Heart right ventricle (tissue), 16 donors: ENCODE measurements around the gene INTS11. TPM values are rescaled to one million over a fixed set of nuclear protein-coding genes. Genes with fewer than 3 reads are reported as not detected.

Experiments used
- ATAC-seq, 8 donors: fragments of 200-7000 bp; cut with Tn5 transposase; one replicate each; pipeline ENCODE4 v1.9.1; 2020; ENCODE audit warnings: mild to moderate bottlenecking in 8 of 8, moderate library complexity in 8 of 8, moderate number of reproducible peaks in 1 of 8
- DNase-seq, 2 donors: peaks; one replicate each; pipeline ENCODE4 v3.0.0-alpha.2; 2020
- H3K27ac ChIP-seq, 10 donors: fragments of 200-600 bp; sonication (generic) in 2 of 10; one replicate each; pipeline versions ENCODE4 v1.5.0 to v1.8.0; 2020 to 2022; ENCODE audit warnings: mild to moderate bottlenecking in 3 of 10
- H3K27me3 ChIP-seq, 7 donors: fragments of 200-600 bp; one replicate each; pipeline ENCODE4 v1.8.0; 2021 to 2022; ENCODE audit warnings: mild to moderate bottlenecking in 2 of 7
- H3K36me3 ChIP-seq, 9 donors: fragments of 200-600 bp; sonication (generic) in 1 of 9; one replicate each; pipeline versions ENCODE4 v1.5.0 to v1.8.0; 2020 to 2022; ENCODE audit warnings: mild to moderate bottlenecking in 2 of 9
- H3K4me1 ChIP-seq, 9 donors: fragments of 200-600 bp; sonication (generic) in 1 of 9; one replicate each; pipeline versions ENCODE4 v1.5.0 to v1.8.0; 2020 to 2022; ENCODE audit warnings: mild to moderate bottlenecking in 4 of 9
- H3K4me3 ChIP-seq, 10 donors: fragments of 200-600 bp; sonication (generic) in 2 of 10; one replicate each; pipeline versions ENCODE4 v1.5.0 to v1.8.0; 2020 to 2022; ENCODE audit warnings: mild to moderate bottlenecking in 7 of 10, moderate library complexity in 2 of 10
- H3K9me3 ChIP-seq, 11 donors: fragments of 200-600 bp in 10 of 11; sonication (generic) in 2 of 11; one replicate each; pipeline versions ENCODE4 v1.5.0 to v1.8.0; 2013 to 2022; ENCODE audit warnings: mild to moderate bottlenecking in 2 of 11, control low read depth in 1 of 11, moderate library complexity in 1 of 11
- CTCF ChIP-seq, 9 donors: fragments of 200-600 bp; sonication (generic) in 2 of 9; IDR thresholded peaks; one replicate each; pipeline versions ENCODE4 v1.5.0 to v1.8.0; 2021 to 2022; ENCODE audit warnings: antibody characterized with exemption in 9 of 9, mild to moderate bottlenecking in 5 of 9, moderate library complexity in 1 of 9
- WGBS, 2 donors: extraction: QIAGEN DNeasy Blood & Tissue Kit; methylation state at CpG; one replicate each; pipeline ENCODE4 v1.1.7; 2013; ENCODE audit warnings: inconsistent platforms in 1 of 2; 5-methylcytosine and 5-hydroxymethylcytosine counted together
- intact Hi-C, 10 donors: fragments of 100-400 bp; cut with DNase I; formaldehyde crosslinking; loops; one replicate each; pipeline versions ENCODE4 v1.11.1 to v1.14.2; 2022
- polyA plus RNA-seq, 2 donors: library from polyadenylated mRNA; stranded (reverse); fragments of 200-250 nt; gene quantifications; one replicate each; pipeline ENCODE4 v1.2.3, GENCODE V29; 2013
- total RNA-seq, 10 donors: library from RNA; stranded (reverse); fragmentation: NEBNext Ultra II Directional in 3 of 10; extraction: Animal tissue kit (Norgen Biotek cat#: 25700) in 3 of 10; gene quantifications; one replicate each; pipeline versions ENCODE4 v1.2.1 to v1.2.4, GENCODE V29; 2021 to 2023
- donor health status: Arrhythmogenic right ventricular cardiomyopathy.
- donor health status: ischemic (EF 13 %, LVEDD 7.1; RV severe dilation, severe dysfunction).
- donor health status: healthy with polysubstance abuse.
- donor health status: DM: no; HTN: yes; CAD: no.
- donor health status: DM: no; HTN: no; CAD: no.
- donor health status: ischemic (EF 25% LVEDD 6.9; RV normal size, moderate dysfunction).
- donor health status: ischemic (EF 25% LVEDD 5.7; RV mildly dilated, moderate dysfunction).
- donor health status: healthy.
- donor health status: DM: yes; HTN: yes; CAD: no.
- donor health status: Ischemic cardiomyopathy.
- donor health status: ischemic (EF 35%, LVEDD 5.7; RV mildly dilated, moderate dysfunction).
- donor health status: nonischemic (EF 11% LVEDD 7.7; RV severe dilation, severe dysfunction).
- donor health status: DM: yes; HTN: yes; CAD: no.
- donor health status: PGD.
- donor health status: ischemic (EF 29% LVEDD 5.4; RV normal size, mild dysfunction).
- donor health status: nonischemic (EF 23%, LVEDD 6.1; RV moderate dilation, normal function).

INTS11 gene
- total and polyA plus RNA-seq, 12 donors, result 44.7 to 269 (median 57.4) TPM

GRCh38 chr1:1303736-1304135 lies 20.7 kb downstream of the INTS11 start:
- WGBS, 2 donors, result 78 to 91% methylated on average over 13 of the region's 13 CpGs
- ATAC-seq (no peak), DNase-seq (no peak)
- TF ChIP-seq CTCF (IDR thresholded peaks at IDR 0.05), result no peak
- intact Hi-C loops, result no loop called here
- H3K27ac ChIP-seq, result peak overlapping the region in 6 of 10 donors; percentile 73 to 100 (median 82)
- no peaks in the 10 kb centered on the region for H3K27me3 ChIP-seq
- H3K4me3 ChIP-seq, result no peak overlapping the region
- peaks cover 23 to 44% (median 37%) of the 10 kb centered on the region in 9 donors for H3K4me1 ChIP-seq
- H3K9me3 ChIP-seq, result no peaks in the 10 kb centered on the region
- H3K36me3 ChIP-seq, result peaks cover 0 to 18% (median 0%) of the 10 kb centered on the region in 9 donors

- intact Hi-C loops, result no loop called here
- ATAC-seq (no peak), DNase-seq (no peak)
- Histone ChIP-seq H3K4me3 (no peak overlapping the region), H3K36me3 (peaks cover 0 to 22% (median 0%) of the 10 kb centered on the region in 9 donors), H3K27ac (no peak overlapping the region), H3K27me3 (no peaks in the 10 kb centered on the region), H3K4me1 (peaks cover 23 to 45% (median 36%) of the 10 kb centered on the region in 9 donors), H3K9me3 (no peaks in the 10 kb centered on the region)
- WGBS, 2 donors, result 83 to 90% methylated on average over 31 of the region's 31 CpGs
- TF ChIP-seq CTCF (IDR thresholded peaks at IDR 0.05), result no peak
These were observed 21.4 kb downstream of the INTS11 start for GRCh38 chr1:1302951-1303509.

- peak in 8 of 9 donors; percentile 21 to 51 (median 38) for TF ChIP-seq CTCF (IDR thresholded peaks at IDR 0.05)
- no peaks in the 10 kb centered on the region for H3K9me3 ChIP-seq
- DNase-seq (no peak), ATAC-seq (no peak)
- intact Hi-C loops, result no loop called here
- peaks cover 23 to 42% (median 34%) of the 10 kb centered on the region in 9 donors for H3K4me1 ChIP-seq
- H3K4me3 ChIP-seq, result no peak overlapping the region
- H3K36me3 ChIP-seq, result peaks cover 0 to 27% (median 0%) of the 10 kb centered on the region in 9 donors
- H3K27ac ChIP-seq, result no peak overlapping the region
- 92 to 95% methylated on average over 9 of the region's 9 CpGs for WGBS, 2 donors
- no peaks in the 10 kb centered on the region for H3K27me3 ChIP-seq
These were observed 22.4 kb downstream of the INTS11 start for GRCh38 chr1:1302006-1302430.

GRCh38 chr1:1300352-1300739 lies 24.1 kb downstream of the INTS11 start:
- intact Hi-C loops, result no loop called here
- Histone ChIP-seq H3K4me3 (no peak overlapping the region), H3K36me3 (peaks cover 0 to 43% (median 13%) of the 10 kb centered on the region in 9 donors), H3K9me3 (no peaks in the 10 kb centered on the region), H3K27me3 (no peaks in the 10 kb centered on the region), H3K4me1 (peaks cover 11 to 25% (median 17%) of the 10 kb centered on the region in 9 donors), H3K27ac (no peak overlapping the region)
- no peak for ATAC-seq
- 88 to 90% methylated on average over 12 of the region's 12 CpGs for WGBS, 2 donors
- DNase-seq, result no peak
- no peak for TF ChIP-seq CTCF (IDR thresholded peaks at IDR 0.05)
